Measurements from ENCODE around the gene SERPINA1. TPM values are rescaled to one million over a fixed set of nuclear protein-coding genes. Genes with fewer than 3 reads are reported as not detected.

Gene SERPINA1
- total and polyA plus RNA-seq, 2 of the 13 experiments (the other 11 are each of a cell fraction or from before 2014, with no cell fraction given), result 3,266 to 11,015 TPM

- no peaks in the 10 kb centered on the region for H4K20me1 ChIP-seq (ENCODE audit: insufficient read depth, low read length)
- no peaks in the 10 kb centered on the region for H3K79me2 ChIP-seq (ENCODE audit: insufficient read depth, low read length)
- in situ Hi-C loops (cut with HindIII; ENCODE audit: extremely low pct_ligation_motif_present, low pct_unique_long_range_greater_than_20kb) (no loop called here), intact Hi-C loops (cut with micrococcal nuclease; ENCODE audit: unreplicated experiment) (no loop called here)
- ChIA-PET POLR2A (interaction anchor here (1.0 to 2.9 kb wide), 6 partner anchors 9 to 44 kb away, joined by 3 to 13 read pairs (median 3); partner anchors contain the start of gene SERPINA1), CTCF (ENCODE audit: low intra/inter-chr PET ratio, low total read pairs) (no interaction called here)
- no peak overlapping the region for H2AFZ ChIP-seq (ENCODE audit: low read length)
- no peaks in the 10 kb centered on the region for H3K9me3 ChIP-seq (ENCODE audit: low read length)
- peak overlapping the region; percentile 29 for H3K27ac ChIP-seq (ENCODE audit: extremely low read length, insufficient read depth, low read length)
- H3K4me3 ChIP-seq (replicated peaks in 1 of 3; ENCODE audit: insufficient read depth in 1 of 3, low read depth in 2 of 3, low read length in 3 of 3), result peak overlapping the region in 1 of 3 experiments; percentile 18; a peak in 2 of 6 replicates
- H3K36me3 ChIP-seq (replicated peaks in 1 of 2; ENCODE audit: control insufficient read depth in 1 of 2, insufficient read depth in 2 of 2, low read length in 2 of 2), result no peaks in the 10 kb centered on the region
- H3K4me1 ChIP-seq (ENCODE audit: insufficient read depth, low read length), result peaks cover 82% of the 10 kb centered on the region
- peak overlapping the region; percentile 46 for H3K4me2 ChIP-seq (ENCODE audit: low read depth, low read length)
- FAIRE-seq (peak; percentile 86), DNase-seq (ENCODE audit: low spot score) (peak; percentile 50), ATAC-seq (peak; percentile 42)
- BruUV-seq (replicated peaks), result no TSS peak
- WGBS (ENCODE audit: low lambda C conversion rate), result 35% methylated on average over 4 of the region's 7 CpGs
- no peak overlapping the region for H3K9ac ChIP-seq (ENCODE audit: insufficient read depth, low read depth, low read length)
- H3K27me3 ChIP-seq (ENCODE audit: control insufficient read depth in 1 of 2, insufficient read depth in 2 of 2, low read length in 2 of 2), result no peaks in the 10 kb centered on the region
- TF ChIP-seq, protein P1, sequence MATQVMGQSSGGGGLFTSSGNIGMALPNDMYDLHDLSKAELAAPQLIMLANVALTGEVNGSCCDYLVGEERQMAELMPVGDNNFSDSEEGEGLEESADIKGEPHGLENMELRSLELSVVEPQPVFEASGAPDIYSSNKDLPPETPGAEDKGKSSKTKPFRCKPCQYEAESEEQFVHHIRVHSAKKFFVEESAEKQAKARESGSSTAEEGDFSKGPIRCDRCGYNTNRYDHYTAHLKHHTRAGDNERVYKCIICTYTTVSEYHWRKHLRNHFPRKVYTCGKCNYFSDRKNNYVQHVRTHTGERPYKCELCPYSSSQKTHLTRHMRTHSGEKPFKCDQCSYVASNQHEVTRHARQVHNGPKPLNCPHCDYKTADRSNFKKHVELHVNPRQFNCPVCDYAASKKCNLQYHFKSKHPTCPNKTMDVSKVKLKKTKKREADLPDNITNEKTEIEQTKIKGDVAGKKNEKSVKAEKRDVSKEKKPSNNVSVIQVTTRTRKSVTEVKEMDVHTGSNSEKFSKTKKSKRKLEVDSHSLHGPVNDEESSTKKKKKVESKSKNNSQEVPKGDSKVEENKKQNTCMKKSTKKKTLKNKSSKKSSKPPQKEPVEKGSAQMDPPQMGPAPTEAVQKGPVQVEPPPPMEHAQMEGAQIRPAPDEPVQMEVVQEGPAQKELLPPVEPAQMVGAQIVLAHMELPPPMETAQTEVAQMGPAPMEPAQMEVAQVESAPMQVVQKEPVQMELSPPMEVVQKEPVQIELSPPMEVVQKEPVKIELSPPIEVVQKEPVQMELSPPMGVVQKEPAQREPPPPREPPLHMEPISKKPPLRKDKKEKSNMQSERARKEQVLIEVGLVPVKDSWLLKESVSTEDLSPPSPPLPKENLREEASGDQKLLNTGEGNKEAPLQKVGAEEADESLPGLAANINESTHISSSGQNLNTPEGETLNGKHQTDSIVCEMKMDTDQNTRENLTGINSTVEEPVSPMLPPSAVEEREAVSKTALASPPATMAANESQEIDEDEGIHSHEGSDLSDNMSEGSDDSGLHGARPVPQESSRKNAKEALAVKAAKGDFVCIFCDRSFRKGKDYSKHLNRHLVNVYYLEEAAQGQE (IDR thresholded peaks at IDR 0.05; ENCODE audit: borderline replicate concordance in 1 of 2, low read depth in 1 of 2, low read length in 2 of 2), result no peak
- TF ChIP-seq ZNF431 (CRISPR knock-in tag; IDR thresholded peaks at IDR 0.05; ENCODE audit: borderline replicate concordance, low read depth) (no peak), ARID2 (CRISPR knock-in tag; IDR thresholded peaks at IDR 0.05; ENCODE audit: borderline replicate concordance) (no peak), HDAC2 (CRISPR knock-in tag; IDR thresholded peaks at IDR 0.05) (peak; percentile 80), ZNF788 (CRISPR knock-in tag; IDR thresholded peaks at IDR 0.05; ENCODE audit: borderline replicate concordance) (no peak), ZC3H4 (CRISPR knock-in tag; IDR thresholded peaks at IDR 0.05; ENCODE audit: borderline replicate concordance) (no peak), MEIS1 (CRISPR knock-in tag; IDR thresholded peaks at IDR 0.05; ENCODE audit: borderline replicate concordance) (no peak), RAD21 (CRISPR knock-in tag; IDR thresholded peaks at IDR 0.05) (no peak), ZNF407 (CRISPR knock-in tag; IDR thresholded peaks at IDR 0.05; ENCODE audit: not compliant biosample characterization) (no peak), KDM6A (CRISPR knock-in tag; IDR thresholded peaks at IDR 0.05; ENCODE audit: low read depth) (0 out of 2 replicates have a peak, but pooled peaks have one; percentile 29)
Measured at GRCh38 chr14:94360945-94361565, 27.3 kb downstream of the SERPINA1 start.
